NCI-H187 (cell line): Measurements from ENCODE around the gene NRBP1.
A peak's percentile ranks its signal among the peaks of the same experiment; 100 is the strongest.

Experiments used
- DNase-seq, 2 experiments: peaks; one replicate each; lab custom pipeline; 2025; lab: John Stamatoyannopoulos, UW

NRBP1 gene

DNA sequence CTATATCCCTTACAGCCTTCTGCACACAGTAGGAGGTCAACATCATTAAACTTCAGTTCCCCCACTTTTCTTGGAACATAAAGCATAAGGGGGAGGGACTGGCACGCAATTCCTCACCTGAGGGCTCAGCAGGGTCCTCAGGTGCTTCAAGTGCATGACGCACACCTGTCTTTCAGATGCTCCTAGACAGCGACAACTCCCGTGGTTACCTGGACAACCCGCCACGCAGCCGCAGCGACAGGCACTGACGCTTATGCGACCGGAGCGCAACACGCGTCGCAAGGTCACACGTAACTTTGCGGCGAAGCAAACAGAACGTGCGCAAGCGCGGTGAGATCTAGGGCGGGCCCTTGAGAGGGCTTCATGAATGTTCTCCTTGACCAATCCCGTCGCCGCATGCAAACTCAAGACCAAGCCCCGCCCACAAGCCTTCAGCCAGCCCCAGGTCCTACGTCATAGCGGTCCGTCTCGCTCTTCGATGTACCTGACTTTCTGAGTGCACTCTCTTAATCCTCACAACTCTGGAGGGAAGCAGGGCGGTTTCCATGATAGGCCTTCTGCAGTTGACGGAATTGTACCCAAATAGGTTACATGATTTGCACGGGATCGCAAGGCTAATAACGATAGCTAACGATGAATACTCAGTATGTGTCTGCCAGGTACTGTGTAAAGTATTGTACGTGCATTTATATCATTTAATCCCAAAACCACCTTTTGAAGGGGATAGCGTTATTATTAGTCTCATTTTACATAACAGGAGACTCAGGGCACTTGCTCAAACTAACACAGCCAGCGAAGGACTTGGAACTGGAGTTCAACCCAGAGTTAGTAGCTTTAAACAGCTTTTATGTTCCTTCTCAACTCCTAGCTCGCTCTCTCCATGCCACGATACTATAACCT, 61.3 kb downstream of the NRBP1 start, which contains the start of gene IFT172:
TSS of gene IFT172 (minus strand) at position 246 of the 900 bp plus-strand sequence. CDS start at position 156, 90 bp downstream.
- DNase-seq = peak; percentile 99 to 100
